HepG2 (cell line): ENCODE data around the gene RMRP. TPM values are rescaled to one million over a fixed set of nuclear protein-coding genes. Genes with fewer than 3 reads are reported as not detected.

Experiments used
- AGO2 ChIP-seq: fragments of 200-400 bp; formaldehyde crosslinking; optimal IDR thresholded peaks from 2 replicates; pipeline ENCODE3; 2017; ENCODE audit warnings: mild to moderate bottlenecking, low read depth, low read length, moderate library complexity
- CHD2 ChIP-seq: IDR thresholded peaks from 2 replicates; pipeline ENCODE4 v1.6.1; 2011; ENCODE audit warnings: low read depth, low read length, improper control_type of control experiment
- IKZF1 ChIP-seq: fragments of 450-650 bp; IDR thresholded peaks from 2 replicates; pipeline ENCODE4 v1.7.1; 2016
- MEIS2 ChIP-seq: sonication (generic); formaldehyde crosslinking; IDR thresholded peaks from 2 replicates; pipeline ENCODE4 v1.9.0; 2021; ENCODE audit warnings: mild to moderate bottlenecking, missing genetic modification reagents
- MIER3 ChIP-seq: IDR thresholded peaks from 2 replicates; pipeline ENCODE4 v1.6.1; 2016; ENCODE audit warnings: missing compliant biosample characterization, borderline replicate concordance
- MIXL1 ChIP-seq: IDR thresholded peaks from 2 replicates; pipeline ENCODE4 v1.6.1; 2016
- MTA1 ChIP-seq: sonication (generic); formaldehyde crosslinking; IDR thresholded peaks from 2 replicates; pipeline ENCODE4 v1.4.0; 2020; ENCODE audit warnings: missing genetic modification reagents, mild to moderate bottlenecking, borderline replicate concordance
- NFATC3 ChIP-seq: sonication (generic); formaldehyde crosslinking; IDR thresholded peaks from 2 replicates; pipeline ENCODE4 v1.5.1; 2020; ENCODE audit warnings: mild to moderate bottlenecking, missing genetic modification reagents
- PHF5A ChIP-seq: IDR thresholded peaks from one replicate; pipeline ENCODE4 v1.6.1; 2018; ENCODE audit warnings: low read depth, missing genetic modification reagents; ENCODE audit not compliant: unreplicated experiment
- POLR2G ChIP-seq: fragments of 200-400 bp; formaldehyde crosslinking; IDR thresholded peaks from 2 replicates; pipeline ENCODE4 v1.6.1; 2018; ENCODE audit warnings: mild to moderate bottlenecking, low read depth, low read length, moderate library complexity
- RAD51 ChIP-seq: fragments of 450-650 bp; IDR thresholded peaks from 2 replicates; pipeline ENCODE4 v1.6.1; 2016; ENCODE audit warnings: borderline replicate concordance
- RELA ChIP-seq: sonication (generic); formaldehyde crosslinking; IDR thresholded peaks from 2 replicates; pipeline ENCODE4 v1.4.0; 2020; ENCODE audit warnings: missing genetic modification reagents
- XBP1 ChIP-seq: sonication (generic); formaldehyde crosslinking; IDR thresholded peaks from 2 replicates; pipeline ENCODE4 v1.5.0; 2020; ENCODE audit warnings: missing genetic modification reagents
- ZNF263 ChIP-seq: sonication (generic); formaldehyde crosslinking; IDR thresholded peaks from 2 replicates; pipeline ENCODE4 v1.4.0; 2020; ENCODE audit warnings: missing genetic modification reagents
- ZNF772 ChIP-seq: sonication (generic); formaldehyde crosslinking; IDR thresholded peaks from 2 replicates; pipeline ENCODE4 v1.5.0; 2020; ENCODE audit warnings: mild to moderate bottlenecking, missing genetic modification reagents
- ZSCAN31 ChIP-seq: sonication (generic); formaldehyde crosslinking; IDR thresholded peaks from 2 replicates; pipeline ENCODE4 v1.5.0; 2020; ENCODE audit warnings: low read depth, mild to moderate bottlenecking, missing genetic modification reagents
- polyA plus RNA-seq, 8 experiments: library from polyadenylated mRNA; depleted of rRNA in 3 of 8; stranded (reverse) in 7 of 8; unstranded in 1 of 8; fragments of >200 nt; fragmentation: Illumina TruSeq in 4 of 8; extraction: Trizol in 4 of 8; gene quantifications; 2 replicates each; pipeline versions ENCODE4 v1.2.1 to v1.2.3, GENCODE V29; 2011 to 2016; ENCODE audit warnings: low read depth in 4 of 8, missing spikeins in 1 of 8, mixed read lengths in 1 of 8; ENCODE audit not compliant: insufficient read depth in 1 of 8
- total RNA-seq, 5 experiments: library from RNA; depleted of rRNA; stranded (reverse); fragments of >200 nt; fragmentation: Illumina TruSeq; extraction: Trizol; gene quantifications; 2 replicates each; pipeline ENCODE4 v1.2.3, GENCODE V29; 2016; ENCODE audit warnings: low read depth in 1 of 5
- TF ChIP-seq, protein P1 (sequence below): sonication (generic); formaldehyde crosslinking; IDR thresholded peaks from 2 replicates; pipeline ENCODE4 v1.4.0; 2020; ENCODE audit warnings: mild to moderate bottlenecking, low read depth, missing genetic modification reagents
- TF ChIP-seq, protein P2 (sequence below): sonication (generic); formaldehyde crosslinking; IDR thresholded peaks from 2 replicates; pipeline ENCODE4 v1.5.1; 2020; ENCODE audit warnings: mild to moderate bottlenecking, missing genetic modification reagents, moderate library complexity
- TF ChIP-seq, protein P3 (sequence below): sonication (generic); formaldehyde crosslinking; IDR thresholded peaks from 2 replicates; pipeline ENCODE4 v1.4.0; 2020; ENCODE audit warnings: missing genetic modification reagents
- TF ChIP-seq, protein P4 (sequence below): sonication (generic); IDR thresholded peaks from 2 replicates; pipeline ENCODE4 v1.6.1; 2016; ENCODE audit warnings: low read depth, borderline replicate concordance

The RMRP gene
- total and polyA plus RNA-seq, 2 of the 13 experiments (the other 11 are each of a cell fraction or from before 2014, with no cell fraction given) = 51.4 to 4,025 TPM

DNA sequence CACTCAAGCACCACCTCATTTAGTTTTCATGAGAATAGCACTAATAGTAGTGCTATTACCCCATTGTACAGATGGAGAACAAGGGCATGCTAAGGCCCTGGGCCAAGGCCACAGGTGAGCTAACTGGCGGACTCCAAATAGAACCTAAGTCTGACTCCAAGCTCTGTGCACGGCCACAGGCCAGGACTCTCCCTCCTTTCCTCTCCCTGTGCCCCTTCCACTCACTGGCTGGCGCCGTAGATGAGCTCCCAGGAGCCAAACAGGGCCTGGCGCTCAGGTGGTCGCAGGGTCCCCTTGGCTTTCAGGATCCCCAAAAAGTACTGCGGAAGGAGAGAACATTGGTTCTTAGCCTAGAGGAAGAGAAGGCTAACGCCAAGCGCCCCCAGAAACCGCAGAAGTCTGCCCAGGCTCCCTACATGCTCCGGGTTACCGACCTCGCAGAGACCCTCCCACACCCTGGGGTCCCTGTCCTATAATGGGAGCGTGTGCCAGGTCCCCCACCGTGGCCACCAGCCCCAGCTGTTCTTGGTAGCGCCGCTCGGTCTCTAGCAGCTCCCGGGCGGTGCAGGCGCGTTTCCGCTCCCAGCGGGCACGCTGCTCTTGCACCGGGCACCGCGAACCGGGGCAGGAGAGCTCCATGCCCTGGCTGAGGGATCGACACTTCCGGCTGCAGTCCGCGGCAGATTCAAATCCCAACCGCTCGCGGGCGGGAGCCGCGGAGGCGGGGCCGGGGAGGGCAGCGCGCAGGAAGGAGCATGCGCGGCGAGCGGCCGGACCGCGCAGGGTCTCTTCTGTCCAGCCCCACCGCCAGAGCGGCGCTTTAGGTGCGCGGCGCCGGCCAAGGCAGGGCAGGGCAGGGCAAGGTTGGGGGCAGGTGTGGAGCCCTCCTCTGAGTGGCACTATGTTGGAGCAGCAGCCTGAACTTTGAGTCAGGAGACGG, 7.0 kb upstream of the RMRP start, which contains the start of gene ARHGEF39 (continued):
- TF ChIP-seq, protein P1, sequence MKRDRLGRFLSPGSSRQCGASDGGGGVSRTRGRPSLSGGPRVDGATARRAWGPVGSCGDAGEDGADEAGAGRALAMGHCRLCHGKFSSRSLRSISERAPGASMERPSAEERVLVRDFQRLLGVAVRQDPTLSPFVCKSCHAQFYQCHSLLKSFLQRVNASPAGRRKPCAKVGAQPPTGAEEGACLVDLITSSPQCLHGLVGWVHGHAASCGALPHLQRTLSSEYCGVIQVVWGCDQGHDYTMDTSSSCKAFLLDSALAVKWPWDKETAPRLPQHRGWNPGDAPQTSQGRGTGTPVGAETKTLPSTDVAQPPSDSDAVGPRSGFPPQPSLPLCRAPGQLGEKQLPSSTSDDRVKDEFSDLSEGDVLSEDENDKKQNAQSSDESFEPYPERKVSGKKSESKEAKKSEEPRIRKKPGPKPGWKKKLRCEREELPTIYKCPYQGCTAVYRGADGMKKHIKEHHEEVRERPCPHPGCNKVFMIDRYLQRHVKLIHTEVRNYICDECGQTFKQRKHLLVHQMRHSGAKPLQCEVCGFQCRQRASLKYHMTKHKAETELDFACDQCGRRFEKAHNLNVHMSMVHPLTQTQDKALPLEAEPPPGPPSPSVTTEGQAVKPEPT (CRISPR knock-in tag) = no peak
- TF ChIP-seq, protein P2, sequence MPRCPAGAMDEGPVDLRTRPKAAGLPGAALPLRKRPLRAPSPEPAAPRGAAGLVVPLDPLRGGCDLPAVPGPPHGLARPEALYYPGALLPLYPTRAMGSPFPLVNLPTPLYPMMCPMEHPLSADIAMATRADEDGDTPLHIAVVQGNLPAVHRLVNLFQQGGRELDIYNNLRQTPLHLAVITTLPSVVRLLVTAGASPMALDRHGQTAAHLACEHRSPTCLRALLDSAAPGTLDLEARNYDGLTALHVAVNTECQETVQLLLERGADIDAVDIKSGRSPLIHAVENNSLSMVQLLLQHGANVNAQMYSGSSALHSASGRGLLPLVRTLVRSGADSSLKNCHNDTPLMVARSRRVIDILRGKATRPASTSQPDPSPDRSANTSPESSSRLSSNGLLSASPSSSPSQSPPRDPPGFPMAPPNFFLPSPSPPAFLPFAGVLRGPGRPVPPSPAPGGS (CRISPR knock-in tag) = peak; percentile 86
- TF ChIP-seq RAD51 (no peak), MEIS2 (CRISPR knock-in tag) (peak; percentile 68), ZNF263 (CRISPR knock-in tag) (peak; percentile 50; the same call in 1 of the 2 replicates), AGO2 (peak; percentile 33), PHF5A (CRISPR knock-in tag) (peak; percentile 34), IKZF1 (no peak), MIXL1 (CRISPR knock-in tag) (peak; percentile 24; the same call in 1 of the 2 replicates), MTA1 (CRISPR knock-in tag) (peak; percentile 74; the same call in 1 of the 2 replicates), ZNF772 (CRISPR knock-in tag) (peak; percentile 72), POLR2G (peak; percentile 86), XBP1 (CRISPR knock-in tag) (no peak), ZSCAN31 (CRISPR knock-in tag) (peak; percentile 79), CHD2 (0 out of 2 replicates have a peak, but pooled peaks have one; percentile 40), NFATC3 (CRISPR knock-in tag) (no peak), MIER3 (peak; percentile 40; the same call in 1 of the 2 replicates), RELA (CRISPR knock-in tag) (0 out of 2 replicates have a peak, but pooled peaks have one; percentile 42)
- TF ChIP-seq, protein P3, sequence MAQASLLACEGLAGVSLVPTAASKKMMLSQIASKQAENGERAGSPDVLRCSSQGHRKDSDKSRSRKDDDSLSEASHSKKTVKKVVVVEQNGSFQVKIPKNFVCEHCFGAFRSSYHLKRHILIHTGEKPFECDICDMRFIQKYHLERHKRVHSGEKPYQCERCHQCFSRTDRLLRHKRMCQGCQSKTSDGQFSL (CRISPR knock-in tag) = peak; percentile 34; the same call in 1 of the 2 replicates
- TF ChIP-seq, protein P4, sequence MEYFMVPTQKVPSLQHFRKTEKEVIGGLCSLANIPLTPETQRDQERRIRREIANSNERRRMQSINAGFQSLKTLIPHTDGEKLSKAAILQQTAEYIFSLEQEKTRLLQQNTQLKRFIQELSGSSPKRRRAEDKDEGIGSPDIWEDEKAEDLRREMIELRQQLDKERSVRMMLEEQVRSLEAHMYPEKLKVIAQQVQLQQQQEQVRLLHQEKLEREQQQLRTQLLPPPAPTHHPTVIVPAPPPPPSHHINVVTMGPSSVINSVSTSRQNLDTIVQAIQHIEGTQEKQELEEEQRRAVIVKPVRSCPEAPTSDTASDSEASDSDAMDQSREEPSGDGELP = no peak; the same call in 1 of the 2 replicates
